ENCODE measurements around the gene MAML3. TPM values are rescaled to one million over a fixed set of nuclear protein-coding genes. Genes with fewer than 3 reads are reported as not detected.

The MAML3 gene
- total and polyA plus RNA-seq, 8 donors, result 1.7 to 20.3 (median 8.4) TPM

- Histone ChIP-seq H3K36me3 (no peaks in the 10 kb centered on the region), H3K9me3 (no peaks in the 10 kb centered on the region), H3K4me3 (no peak overlapping the region), H3K27ac (no peak overlapping the region), H3K4me1 (peaks cover 0 to under 1% (median 0%) of the 10 kb centered on the region in 4 donors), H3K27me3 (no peaks in the 10 kb centered on the region)
- intact Hi-C loops (cut with DNase I; ENCODE audit: low total_unique reads), result no loop called here
- TF ChIP-seq POLR2A (IDR thresholded peaks at IDR 0.05) (no peak), POLR2AphosphoS5 (IDR thresholded peaks at IDR 0.05) (no peak), CTCF (IDR thresholded peaks at IDR 0.05) (no peak), EP300 (IDR thresholded peaks at IDR 0.05) (no peak)
- DNase-seq, result no peak
- 91 to 98% (median 97%) methylated on average over 4 of the region's 4 CpGs for WGBS, 5 donors
Measured at GRCh38 chr4:139823345-139823744, 330.6 kb downstream of the MAML3 start.

GRCh38 chr4:139822391-139822790 lies 331.6 kb downstream of the MAML3 start:
- Histone ChIP-seq H3K27me3 (no peaks in the 10 kb centered on the region), H3K4me1 (peaks cover 0 to 4% (median 0%) of the 10 kb centered on the region in 4 donors), H3K4me3 (no peak overlapping the region), H3K36me3 (no peaks in the 10 kb centered on the region), H3K27ac (no peak overlapping the region), H3K9me3 (no peaks in the 10 kb centered on the region)
- intact Hi-C loops (cut with DNase I; ENCODE audit: low total_unique reads), result no loop called here
- no peak for TF ChIP-seq POLR2AphosphoS5 (IDR thresholded peaks at IDR 0.05)
- TF ChIP-seq EP300 (IDR thresholded peaks at IDR 0.05), result no peak
- no peak for TF ChIP-seq CTCF (IDR thresholded peaks at IDR 0.05)
- no peak for TF ChIP-seq POLR2A (IDR thresholded peaks at IDR 0.05)
- 88 to 95% (median 91%) methylated on average over 4 of the region's 4 CpGs for WGBS, 5 donors
- no peak for DNase-seq

- DNase-seq, result no peak
- Histone ChIP-seq H3K4me3 (no peak overlapping the region), H3K27ac (no peak overlapping the region), H3K36me3 (no peaks in the 10 kb centered on the region), H3K4me1 (peaks cover 3 to 21% (median 10%) of the 10 kb centered on the region in 4 donors), H3K9me3 (no peaks in the 10 kb centered on the region), H3K27me3 (no peaks in the 10 kb centered on the region)
- TF ChIP-seq CTCF (IDR thresholded peaks at IDR 0.05), result no peak
- TF ChIP-seq POLR2A (IDR thresholded peaks at IDR 0.05), result no peak
- no peak for TF ChIP-seq POLR2AphosphoS5 (IDR thresholded peaks at IDR 0.05)
- TF ChIP-seq EP300 (IDR thresholded peaks at IDR 0.05), result no peak
- 89 to 98% (median 94%) methylated on average over 2 of the region's 2 CpGs for WGBS, 5 donors
- intact Hi-C loops (cut with DNase I; ENCODE audit: low total_unique reads), result no loop called here
Measured at GRCh38 chr4:139819082-139819481, 334.9 kb downstream of the MAML3 start.

- no peaks in the 10 kb centered on the region for H3K36me3 ChIP-seq
- no peaks in the 10 kb centered on the region for H3K27me3 ChIP-seq
- intact Hi-C loops (cut with DNase I; ENCODE audit: low total_unique reads), result no loop called here
- peaks cover 3 to 27% (median 11%) of the 10 kb centered on the region in 4 donors for H3K4me1 ChIP-seq
- no peak overlapping the region for H3K4me3 ChIP-seq
- no peak for TF ChIP-seq POLR2A (IDR thresholded peaks at IDR 0.05)
- TF ChIP-seq POLR2AphosphoS5 (IDR thresholded peaks at IDR 0.05), result no peak
- TF ChIP-seq EP300 (IDR thresholded peaks at IDR 0.05), result no peak
- no peak for TF ChIP-seq CTCF (IDR thresholded peaks at IDR 0.05)
- no peaks in the 10 kb centered on the region for H3K9me3 ChIP-seq
- 89 to 97% (median 93%) methylated on average over 6 of the region's 6 CpGs for WGBS, 5 donors
- DNase-seq, result no peak
- H3K27ac ChIP-seq, result peak overlapping the region in 1 of 5 donors; percentile 77
Measured at GRCh38 chr4:139817657-139818452, 336.1 kb downstream of the MAML3 start.
